ENCODE data around the gene SPOP.

Gene SPOP

GRCh38 chr17:49621946-49622529 is 55.9 kb downstream of the SPOP start:
- TF ChIP-seq, protein P1, sequence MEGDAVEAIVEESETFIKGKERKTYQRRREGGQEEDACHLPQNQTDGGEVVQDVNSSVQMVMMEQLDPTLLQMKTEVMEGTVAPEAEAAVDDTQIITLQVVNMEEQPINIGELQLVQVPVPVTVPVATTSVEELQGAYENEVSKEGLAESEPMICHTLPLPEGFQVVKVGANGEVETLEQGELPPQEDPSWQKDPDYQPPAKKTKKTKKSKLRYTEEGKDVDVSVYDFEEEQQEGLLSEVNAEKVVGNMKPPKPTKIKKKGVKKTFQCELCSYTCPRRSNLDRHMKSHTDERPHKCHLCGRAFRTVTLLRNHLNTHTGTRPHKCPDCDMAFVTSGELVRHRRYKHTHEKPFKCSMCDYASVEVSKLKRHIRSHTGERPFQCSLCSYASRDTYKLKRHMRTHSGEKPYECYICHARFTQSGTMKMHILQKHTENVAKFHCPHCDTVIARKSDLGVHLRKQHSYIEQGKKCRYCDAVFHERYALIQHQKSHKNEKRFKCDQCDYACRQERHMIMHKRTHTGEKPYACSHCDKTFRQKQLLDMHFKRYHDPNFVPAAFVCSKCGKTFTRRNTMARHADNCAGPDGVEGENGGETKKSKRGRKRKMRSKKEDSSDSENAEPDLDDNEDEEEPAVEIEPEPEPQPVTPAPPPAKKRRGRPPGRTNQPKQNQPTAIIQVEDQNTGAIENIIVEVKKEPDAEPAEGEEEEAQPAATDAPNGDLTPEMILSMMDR (conservative IDR thresholded peaks at IDR 0.05) = no peak
- peak overlapping the region; percentile 5; the same call in 1 of the 2 replicates for H3K27ac ChIP-seq

GRCh38 chr17:49621420-49621819 is 56.5 kb downstream of the SPOP start:
- TF ChIP-seq, protein P1 (conservative IDR thresholded peaks at IDR 0.05) = no peak
- no peak overlapping the region for H3K27ac ChIP-seq

GRCh38 chr17:49618028-49618611 is 59.8 kb downstream of the SPOP start:
- no peak overlapping the region for H3K27ac ChIP-seq
- TF ChIP-seq, protein P1 (conservative IDR thresholded peaks at IDR 0.05) = no peak

DNA sequence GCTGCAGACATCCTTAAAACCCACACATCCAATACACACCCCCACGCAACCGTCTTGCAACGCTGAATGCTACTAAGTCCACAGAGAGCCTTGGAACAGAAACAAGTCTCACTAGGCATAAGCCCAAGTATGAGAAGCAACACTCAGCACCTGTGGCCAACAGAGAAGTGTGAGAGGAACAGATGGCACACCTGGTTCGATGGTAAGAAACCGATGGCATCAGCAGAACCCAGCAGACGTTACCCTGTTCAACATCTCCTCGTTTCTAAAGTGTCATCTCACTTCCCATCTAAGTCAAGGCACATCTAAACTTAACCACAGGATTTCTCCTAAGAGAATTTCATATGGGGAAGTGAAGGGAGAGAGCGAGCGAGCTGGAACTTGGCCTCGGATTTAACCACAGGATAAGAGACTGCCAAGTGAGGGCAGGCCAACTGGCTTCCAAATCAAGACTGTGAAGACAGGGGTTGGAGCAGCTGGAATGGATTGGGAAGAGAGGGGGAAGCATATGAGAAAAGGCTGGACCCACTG is 61.2 kb downstream of the SPOP start:
- H3K27ac ChIP-seq = 0 out of 2 replicates have a peak overlapping the region, but pooled peaks have one; percentile 5
- TF ChIP-seq, protein P1 (conservative IDR thresholded peaks at IDR 0.05) = no peak

- H3K27ac ChIP-seq = no peak overlapping the region
- TF ChIP-seq, protein P1 (conservative IDR thresholded peaks at IDR 0.05) = peak; percentile 62
These were observed 61.8 kb downstream of the SPOP start for GRCh38 chr17:49616086-49616485.

DNA sequence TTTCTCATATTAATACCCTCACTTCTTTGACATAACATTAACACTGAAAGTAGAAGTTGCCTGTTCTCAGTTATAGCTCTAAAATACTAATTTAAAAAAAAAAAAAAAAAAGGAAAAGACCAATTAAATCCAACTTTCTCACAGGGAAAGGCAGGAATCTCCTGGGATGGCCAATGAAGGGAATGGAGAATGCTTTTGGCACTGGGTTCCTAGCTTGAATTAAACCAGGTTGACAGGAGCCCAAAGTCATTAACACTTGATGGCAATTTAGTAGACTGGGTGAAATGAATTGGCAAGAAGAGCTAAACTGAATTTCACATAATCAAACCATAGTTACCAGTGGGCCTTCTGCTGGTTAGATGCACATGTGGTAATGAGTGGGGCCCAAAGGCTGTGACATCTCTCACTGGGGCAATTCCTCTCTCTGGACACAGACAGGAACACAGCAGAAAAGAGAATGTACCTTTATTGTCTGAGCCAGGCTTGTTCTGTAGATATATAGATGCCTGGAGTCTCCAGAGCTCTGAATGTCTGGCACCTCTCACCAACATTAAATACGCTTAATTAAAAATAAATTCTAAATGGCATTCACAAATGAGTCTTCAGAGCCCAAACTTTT is 64.6 kb downstream of the SPOP start:
- TF ChIP-seq, protein P1 (conservative IDR thresholded peaks at IDR 0.05) = no peak
- no peak overlapping the region for H3K27ac ChIP-seq

DNA sequence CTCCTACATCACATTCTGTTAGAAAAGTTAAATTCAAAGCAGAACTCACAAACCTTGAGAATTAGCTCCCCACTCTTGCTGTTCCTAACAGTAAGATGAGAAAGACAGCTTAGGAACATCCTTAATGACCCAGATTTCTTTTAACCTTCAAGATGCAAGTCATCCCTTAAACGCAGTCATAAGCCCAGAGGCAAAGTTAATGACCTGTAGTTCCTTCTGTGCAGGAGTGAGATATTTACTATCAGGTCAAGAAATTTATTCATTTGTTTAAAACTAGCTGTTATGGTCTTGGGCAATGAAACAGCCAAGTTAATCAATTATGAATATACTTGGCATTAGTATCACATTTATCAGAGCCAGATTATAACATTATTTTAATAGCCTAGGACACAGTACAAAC is 65.2 kb downstream of the SPOP start:
- TF ChIP-seq, protein P1 (conservative IDR thresholded peaks at IDR 0.05) = no peak
- no peak overlapping the region for H3K27ac ChIP-seq

Measured in VCaP (cell line).